SU-DHL-6 (cell line): Measurements from ENCODE around the gene MRPL49.

Experiments
- CTCF ChIP-seq: fragments of 200-600 bp; sonication (generic); IDR thresholded peaks from one replicate; pipeline ENCODE4 v1.5.1; 2017; ENCODE audit warnings: antibody characterized with exemption, mild to moderate bottlenecking, low read length, moderate library complexity; ENCODE audit not compliant: insufficient read depth, poor library complexity, severe bottlenecking
- EZH2phosphoT487 ChIP-seq: fragments of 200-600 bp; sonication (generic), shearing (Covaris generic); conservative IDR thresholded peaks from 2 replicates; pipeline ENCODE4 v1.6.1; 2018; ENCODE audit warnings: mild to moderate bottlenecking, antibody characterized with exemption, low read length, moderate library complexity, mixed read lengths

GRCh38 chr11:65112546-65113360, 9.4 kb upstream of the MRPL49 start:
- peak; percentile 95 for TF ChIP-seq CTCF
- no peak for TF ChIP-seq EZH2phosphoT487
